HepG2 (cell line): ENCODE results near the gene PYGL. TPM values are rescaled to one million over a fixed set of nuclear protein-coding genes. Genes with fewer than 3 reads are reported as not detected.

Experiments used
- ATAC-seq: fragments of 200-7000 bp; cut with Tn5 transposase; 3 replicates; pipeline ENCODE4 v1.9.1; 2020; ENCODE audit warnings: mild to moderate bottlenecking, moderate library complexity
- BruUV-seq: library from RNA; stranded (reverse); fragments of 400-500 nt; replicated peaks from 2 replicates; lab custom pipeline; 2021; lab: Mats Ljungman, UMichigan
- CTCF ChIA-PET: fragments of 300-600 bp; formaldehyde crosslinking; extraction: SDS; loops from one replicate; lab custom pipeline; 2021; ENCODE audit warnings: low total read pairs, inconsistent platforms, low intra/inter-chr PET ratio; lab: Yijun Ruan, JAX
- POLR2A ChIA-PET: fragments of 350-600 bp; sonication (Branson Sonifier 250); formaldehyde crosslinking; loops from one replicate; lab custom pipeline; 2020; ENCODE audit warnings: antibody characterized with exemption, inconsistent platforms; lab: Yijun Ruan, JAX
- DNase-seq: peaks from one replicate; pipeline ENCODE4 v3.0.0-alpha.2; 2015; ENCODE audit warnings: low spot score
- FAIRE-seq: peaks from 3 replicates; lab custom pipeline; 2011; peaks lifted over from hg19 to GRCh38; lab: Jason Lieb, UNC
- H2AFZ ChIP-seq: one replicate; pipeline ENCODE4 v1.6.1; 2011; ENCODE audit warnings: low read length, inconsistent platforms
- H3K27ac ChIP-seq: fragments of 300-600 bp; 3 replicates; pipeline ENCODE4 v1.8.0; 2011; ENCODE audit warnings: mixed run types, mild to moderate bottlenecking, mixed read lengths, low read length, inconsistent platforms; ENCODE audit not compliant: insufficient read depth; ENCODE audit errors: extremely low read length
- H3K27me3 ChIP-seq, 2 experiments: fragments of 200-600 bp in 1 of 2; 2 replicates in 1 of 2; 3 replicates in 1 of 2; pipeline versions ENCODE4 v1.6.0 to v1.8.0; 2011; ENCODE audit warnings: low read length in 2 of 2, mild to moderate bottlenecking in 2 of 2, moderate library complexity in 2 of 2, inconsistent platforms in 1 of 2; ENCODE audit not compliant: insufficient read depth in 2 of 2, control insufficient read depth in 1 of 2
- H3K36me3 ChIP-seq, 2 experiments: fragments of 200-600 bp in 1 of 2; replicated peaks in 1 of 2; 2 replicates in 1 of 2; 3 replicates in 1 of 2; pipeline versions ENCODE4 v1.5.1 to v1.8.0; 2011; ENCODE audit warnings: low read length in 2 of 2, inconsistent platforms in 1 of 2; ENCODE audit not compliant: insufficient read depth in 2 of 2, control insufficient read depth in 1 of 2
- H3K4me1 ChIP-seq: 2 replicates; pipeline ENCODE4 v1.5.1; 2012; ENCODE audit warnings: low read length, inconsistent platforms; ENCODE audit not compliant: insufficient read depth
- H3K4me2 ChIP-seq: 2 replicates; pipeline ENCODE4 v1.6.0; 2011; ENCODE audit warnings: low read depth, low read length, inconsistent platforms
- H3K4me3 ChIP-seq, 3 experiments: fragments of 200-600 bp in 1 of 3; sonication (generic), shearing (Covaris generic) in 1 of 3; replicated peaks in 1 of 3; 2 replicates each; pipeline ENCODE4 v1.5.1; 2011 to 2016; ENCODE audit warnings: low read length in 3 of 3, inconsistent platforms in 2 of 3, low read depth in 2 of 3, mild to moderate bottlenecking in 2 of 3, control low read depth in 1 of 3, mixed read lengths in 1 of 3; ENCODE audit not compliant: insufficient read depth in 1 of 3
- H3K79me2 ChIP-seq: one replicate; pipeline ENCODE4 v1.6.1; 2011; ENCODE audit warnings: low read length, inconsistent platforms; ENCODE audit not compliant: insufficient read depth
- H3K9ac ChIP-seq: 2 replicates; pipeline ENCODE4 v1.6.0; 2011; ENCODE audit warnings: mild to moderate bottlenecking, low read depth, low read length, inconsistent platforms; ENCODE audit not compliant: insufficient read depth
- H3K9me3 ChIP-seq: 2 replicates; pipeline ENCODE4 v1.5.1; 2012; ENCODE audit warnings: mild to moderate bottlenecking, low read length
- H4K20me1 ChIP-seq: 2 replicates; pipeline ENCODE4 v1.6.0; 2011; ENCODE audit warnings: inconsistent platforms, mild to moderate bottlenecking, low read length, moderate library complexity; ENCODE audit not compliant: insufficient read depth
- AKAP8 ChIP-seq: sonication (generic); formaldehyde crosslinking; IDR thresholded peaks from 2 replicates; pipeline ENCODE4 v1.5.1; 2020; ENCODE audit warnings: mild to moderate bottlenecking, missing genetic modification reagents
- ARNT ChIP-seq: fragments of 450-650 bp; IDR thresholded peaks from 2 replicates; pipeline ENCODE4 v1.6.1; 2017
- CEBPB ChIP-seq: IDR thresholded peaks from 2 replicates; pipeline ENCODE4 v1.6.1; 2011; ENCODE audit warnings: low read depth, low read length, improper control_type of control experiment, borderline replicate concordance
- FOXA3 ChIP-seq: IDR thresholded peaks from 2 replicates; pipeline ENCODE4 v1.6.1; 2016; ENCODE audit warnings: missing genetic modification reagents, missing compliant biosample characterization
- ZFP1 ChIP-seq: IDR thresholded peaks from 2 replicates; pipeline ENCODE4 v1.6.1; 2016
- WGBS: methylation state at CpG from one replicate; pipeline ENCODE4 v1.1.6; 2017; ENCODE audit warnings: low lambda C conversion rate; 5-methylcytosine and 5-hydroxymethylcytosine counted together
- in situ Hi-C: cut with HindIII; loops from 2 replicates; pipeline ENCODE4 v1.10.0; 2017; ENCODE audit warnings: low pct_unique_long_range_greater_than_20kb; ENCODE audit not compliant: extremely low pct_ligation_motif_present
- intact Hi-C: fragments of 100-400 bp; cut with micrococcal nuclease; formaldehyde crosslinking; loops from one replicate; pipeline ENCODE4 v1.10.0; 2022; ENCODE audit not compliant: unreplicated experiment
- polyA plus RNA-seq, 8 experiments: library from polyadenylated mRNA; depleted of rRNA in 3 of 8; stranded (reverse) in 7 of 8; unstranded in 1 of 8; fragments of >200 nt; fragmentation: Illumina TruSeq in 4 of 8; extraction: Trizol in 4 of 8; gene quantifications; 2 replicates each; pipeline versions ENCODE4 v1.2.1 to v1.2.3, GENCODE V29; 2011 to 2016; ENCODE audit warnings: low read depth in 4 of 8, missing spikeins in 1 of 8, mixed read lengths in 1 of 8; ENCODE audit not compliant: insufficient read depth in 1 of 8
- total RNA-seq, 5 experiments: library from RNA; depleted of rRNA; stranded (reverse); fragments of >200 nt; fragmentation: Illumina TruSeq; extraction: Trizol; gene quantifications; 2 replicates each; pipeline ENCODE4 v1.2.3, GENCODE V29; 2016; ENCODE audit warnings: low read depth in 1 of 5
- TF ChIP-seq, protein P1 (sequence below): sonication (generic); formaldehyde crosslinking; IDR thresholded peaks from 2 replicates; pipeline ENCODE4 v1.9.0; 2021; ENCODE audit warnings: missing genetic modification reagents, mild to moderate bottlenecking, borderline replicate concordance

Gene PYGL
- total and polyA plus RNA-seq, 2 of the 13 experiments (the other 11 are each of a cell fraction or from before 2014, with no cell fraction given), result 98.4 to 110 TPM

DNA sequence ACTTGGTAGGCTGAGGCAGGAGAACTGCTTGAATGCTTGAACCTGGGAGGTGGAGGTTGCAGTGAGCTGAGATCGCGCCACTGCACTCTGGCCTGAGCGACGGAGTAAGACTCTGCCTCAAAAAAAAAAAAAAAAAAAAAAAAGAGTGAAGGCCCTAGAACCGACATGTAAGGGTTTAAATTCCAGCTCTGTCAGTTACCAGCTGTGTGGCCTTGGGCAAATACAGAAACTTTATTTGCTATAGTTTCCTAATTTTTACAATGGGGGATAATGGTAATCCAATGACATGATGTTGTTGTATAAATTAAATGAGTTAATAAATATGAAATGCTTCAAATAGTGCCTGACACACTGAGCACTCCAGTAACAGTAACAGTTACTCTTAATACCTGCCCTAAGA lies 19.6 kb upstream of the PYGL start:
- POLR2A ChIA-PET, result interaction anchor here (1.0 to 1.6 kb wide), 2 partner anchors 19 to 28 kb away, joined by 3 to 5 read pairs; partner anchors contain the start of gene PYGL
- intact Hi-C loops, result no loop called here
- H3K27ac ChIP-seq, result no peak overlapping the region

DNA sequence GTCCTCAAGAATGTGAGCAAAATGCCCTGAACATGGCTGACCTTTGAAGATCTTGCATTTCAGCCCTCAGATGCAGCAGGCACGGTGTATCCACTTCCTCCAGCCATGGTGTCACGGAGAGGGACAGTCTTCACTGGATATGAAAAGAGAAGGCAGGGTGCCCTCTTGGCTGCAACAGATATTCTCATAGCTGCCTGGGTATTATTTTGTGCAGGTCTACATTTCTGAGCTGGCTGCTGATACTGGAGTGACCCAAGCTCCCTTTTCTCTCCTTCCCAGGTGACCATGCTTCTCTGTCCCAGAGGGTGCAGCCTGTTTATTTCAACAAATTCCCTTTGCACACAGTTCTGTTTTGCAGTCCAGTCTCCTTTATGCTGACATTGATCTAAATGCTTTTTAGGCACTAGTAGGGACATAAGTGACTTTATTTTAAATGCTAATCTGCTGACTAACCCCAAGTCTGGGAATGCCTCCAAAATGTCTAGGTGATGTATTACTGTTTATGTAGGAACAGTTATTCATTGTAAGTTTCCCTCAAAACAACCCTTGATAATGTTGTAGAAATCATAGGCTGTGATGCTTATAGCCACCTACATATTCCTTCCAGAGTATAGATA lies 17.4 kb upstream of the PYGL start:
- H3K4me1 ChIP-seq, result peaks cover 10% of the 10 kb centered on the region; the same call in 1 of the 2 replicates
- no peaks in the 10 kb centered on the region for H4K20me1 ChIP-seq
- H3K9me3 ChIP-seq, result no peaks in the 10 kb centered on the region
- CTCF ChIA-PET, result no interaction called here
- in situ Hi-C loops, result no loop called here
- H2AFZ ChIP-seq, result no peak overlapping the region
- no peak overlapping the region for H3K27ac ChIP-seq
- no TSS peak for BruUV-seq
- DNase-seq, result no peak
- no peaks in the 10 kb centered on the region for H3K36me3 ChIP-seq
- TF ChIP-seq FOXA3 (CRISPR knock-in tag) (no peak), ARNT (no peak)
- TF ChIP-seq, protein P1, sequence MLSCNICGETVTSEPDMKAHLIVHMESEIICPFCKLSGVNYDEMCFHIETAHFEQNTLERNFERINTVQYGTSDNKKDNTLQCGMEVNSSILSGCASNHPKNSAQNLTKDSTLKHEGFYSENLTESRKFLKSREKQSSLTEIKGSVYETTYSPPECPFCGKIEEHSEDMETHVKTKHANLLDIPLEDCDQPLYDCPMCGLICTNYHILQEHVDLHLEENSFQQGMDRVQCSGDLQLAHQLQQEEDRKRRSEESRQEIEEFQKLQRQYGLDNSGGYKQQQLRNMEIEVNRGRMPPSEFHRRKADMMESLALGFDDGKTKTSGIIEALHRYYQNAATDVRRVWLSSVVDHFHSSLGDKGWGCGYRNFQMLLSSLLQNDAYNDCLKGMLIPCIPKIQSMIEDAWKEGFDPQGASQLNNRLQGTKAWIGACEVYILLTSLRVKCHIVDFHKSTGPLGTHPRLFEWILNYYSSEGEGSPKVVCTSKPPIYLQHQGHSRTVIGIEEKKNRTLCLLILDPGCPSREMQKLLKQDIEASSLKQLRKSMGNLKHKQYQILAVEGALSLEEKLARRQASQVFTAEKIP (CRISPR knock-in tag), result no peak
- TF ChIP-seq, all 625 proteins: peak for 0
- Histone ChIP-seq H3K4me2 (no peak overlapping the region), H3K27me3 (no peaks in the 10 kb centered on the region; a peak in 1 of 5 replicates), H3K4me3 (no peak overlapping the region), H3K79me2 (no peaks in the 10 kb centered on the region), H3K9ac (no peak overlapping the region)
- ATAC-seq, result no peak
- FAIRE-seq, result no peak
- POLR2A ChIA-PET, result no interaction called here
- intact Hi-C loops, result no loop called here
- 10% methylated on average over 2 of the region's 2 CpGs for WGBS

More for the DNA sequence above, 19.6 kb upstream of the PYGL start:
- 66% methylated on average over 5 of the region's 5 CpGs for WGBS
- no peak overlapping the region for H3K9ac ChIP-seq
- TF ChIP-seq CEBPB (no peak), AKAP8 (CRISPR knock-in tag) (no peak), ZFP1 (peak; percentile 73; the same call in 1 of the 2 replicates)
- H3K4me1 ChIP-seq, result peaks cover 10% of the 10 kb centered on the region; the same call in 1 of the 2 replicates
- no peaks in the 10 kb centered on the region for H4K20me1 ChIP-seq
- FAIRE-seq, result no peak
- H3K79me2 ChIP-seq, result no peaks in the 10 kb centered on the region
- H3K9me3 ChIP-seq, result no peaks in the 10 kb centered on the region
- CTCF ChIA-PET, result no interaction called here
- H2AFZ ChIP-seq, result no peak overlapping the region
- H3K4me3 ChIP-seq, result no peak overlapping the region
- no peaks in the 10 kb centered on the region for H3K36me3 ChIP-seq
- ATAC-seq, result no peak
- BruUV-seq, result no TSS peak
- H3K27me3 ChIP-seq, result no peaks in the 10 kb centered on the region; a peak in 1 of 5 replicates
- in situ Hi-C loops, result no loop called here
- no peak for DNase-seq
- H3K4me2 ChIP-seq, result no peak overlapping the region
